Esophagus muscularis mucosa (tissue), 4 donors: ENCODE results near the gene TMPRSS4. TPM values are rescaled to one million over a fixed set of nuclear protein-coding genes. Genes with fewer than 3 reads are reported as not detected.

Source experiments
- DNase-seq: peaks from one replicate; pipeline ENCODE4 v3.0.0-alpha.2; 2017; ENCODE audit errors: extremely low spot score
- H3K27ac ChIP-seq, 4 donors: fragments of 200-600 bp; sonication (generic); replicated peaks in 1 of 4; 1 replicate in 3 of 4; 2 replicates in 1 of 4; pipeline ENCODE4 v1.5.1; 2016 to 2019; ENCODE audit warnings: mild to moderate bottlenecking in 1 of 4
- H3K27me3 ChIP-seq, 4 donors: fragments of 200-600 bp; sonication (generic); one replicate each; pipeline versions ENCODE4 v1.5.1 to v1.6.0; 2016 to 2019
- H3K36me3 ChIP-seq, 4 donors: fragments of 200-600 bp; sonication (generic); one replicate each; pipeline ENCODE4 v1.5.1; 2016 to 2019
- H3K4me1 ChIP-seq, 4 donors: fragments of 200-600 bp; sonication (generic); one replicate each; pipeline ENCODE4 v1.5.1; 2016 to 2019
- H3K4me3 ChIP-seq, 4 donors: fragments of 200-600 bp; sonication (generic); 1 replicate in 2 of 4; 2 replicates in 2 of 4; pipeline ENCODE4 v1.5.1; 2016 to 2019; ENCODE audit warnings: mild to moderate bottlenecking in 4 of 4, moderate library complexity in 1 of 4
- H3K9me3 ChIP-seq, 4 donors: fragments of 200-600 bp; sonication (generic); 1 replicate in 3 of 4; 2 replicates in 1 of 4; pipeline ENCODE4 v1.5.1; 2016 to 2019
- CTCF ChIP-seq, 3 experiments: fragments of 200-600 bp in 2 of 3; fragments of 450-650 bp in 1 of 3; sonication (generic) in 2 of 3; IDR thresholded peaks; one replicate each; pipeline ENCODE4 v1.5.1; 2017 to 2019; ENCODE audit warnings: antibody characterized with exemption in 3 of 3, mild to moderate bottlenecking in 2 of 3, moderate library complexity in 1 of 3
- EP300 ChIP-seq: sonication (generic); formaldehyde crosslinking; IDR thresholded peaks from one replicate; pipeline ENCODE4 v1.6.1; 2017; ENCODE audit warnings: antibody characterized with exemption
- POLR2A ChIP-seq: fragments of 450-650 bp; IDR thresholded peaks from one replicate; pipeline ENCODE4 v1.6.1; 2017; ENCODE audit warnings: antibody characterized with exemption, moderate library complexity, mild to moderate bottlenecking, low read depth
- POLR2AphosphoS5 ChIP-seq, 2 donors: sonication (generic); formaldehyde crosslinking; IDR thresholded peaks; one replicate each; pipeline ENCODE4 v1.6.1; 2017; ENCODE audit warnings: antibody characterized with exemption in 2 of 2
- whole genome bisulfite sequencing: methylation state at CpG from one replicate; pipeline ENCODE4 v1.1.5; 2018; 5-methylcytosine and 5-hydroxymethylcytosine counted together
- intact Hi-C: fragments of 100-400 bp; cut with DNase I; formaldehyde crosslinking; loops from one replicate; pipeline ENCODE4 v1.15.1; 2023
- total RNA-seq, 4 donors: library from RNA; depleted of rRNA; stranded (reverse); fragments of >200 nt; gene quantifications; one replicate each; pipeline versions ENCODE4 v1.1.0 to v1.2.1, GENCODE V29; 2016

TMPRSS4 gene
- total RNA-seq, 4 donors from 2014 or later = 0.17 to 0.33 (median 0.26) TPM; not detected in 1

GRCh38 chr11:118051136-118051610, 25.7 kb upstream of the TMPRSS4 start:
- Histone ChIP-seq H3K27me3 (peaks cover 0 to 5% (median 0%) of the 10 kb centered on the region in 4 donors), H3K4me1 (peaks cover 0 to 3% (median 0%) of the 10 kb centered on the region in 4 donors), H3K27ac (no peak overlapping the region), H3K4me3 (no peak overlapping the region), H3K9me3 (no peaks in the 10 kb centered on the region), H3K36me3 (no peaks in the 10 kb centered on the region)
- intact Hi-C loops = loop anchor here (5.0 to 10.0 kb wide), 2 partner anchors 206 to 244 kb away; no protein-coding TSS in a partner anchor
- TF ChIP-seq CTCF (IDR thresholded peaks at IDR 0.05) (no peak), POLR2AphosphoS5 (IDR thresholded peaks at IDR 0.05) (no peak), EP300 (no peak), POLR2A (no peak)
- peak; percentile 89 for DNase-seq
- WGBS = 81% methylated on average over 7 of the region's 7 CpGs

GRCh38 chr11:118051611-118052461, 25.0 kb upstream of the TMPRSS4 start:
- H3K4me3 ChIP-seq = no peak overlapping the region
- no peaks in the 10 kb centered on the region for H3K36me3 ChIP-seq
- no peak overlapping the region for H3K27ac ChIP-seq
- no peak for TF ChIP-seq EP300
- no peak for TF ChIP-seq POLR2A
- TF ChIP-seq POLR2AphosphoS5 (IDR thresholded peaks at IDR 0.05) = no peak
- H3K27me3 ChIP-seq = peaks cover 0 to 5% (median 0%) of the 10 kb centered on the region in 4 donors
- H3K9me3 ChIP-seq = no peaks in the 10 kb centered on the region
- 62% methylated on average over 16 of the region's 16 CpGs for WGBS
- DNase-seq = peak; percentile 66
- H3K4me1 ChIP-seq = peaks cover 0 to 3% (median 0%) of the 10 kb centered on the region in 4 donors
- intact Hi-C loops = loop anchor here (5.0 to 10.0 kb wide), 2 partner anchors 207 to 245 kb away; no protein-coding TSS in a partner anchor

- TF ChIP-seq CTCF (IDR thresholded peaks at IDR 0.05) = no peak
- TF ChIP-seq POLR2A = no peak
- no peak for TF ChIP-seq POLR2AphosphoS5 (IDR thresholded peaks at IDR 0.05)
- TF ChIP-seq EP300 = no peak
- H3K4me1 ChIP-seq = peaks cover 0 to 3% (median 0%) of the 10 kb centered on the region in 4 donors
- H3K36me3 ChIP-seq = no peaks in the 10 kb centered on the region
- intact Hi-C loops = loop anchor here (5.0 to 10.0 kb wide), 2 partner anchors 208 to 245 kb away; no protein-coding TSS in a partner anchor
- H3K9me3 ChIP-seq = no peaks in the 10 kb centered on the region
- peaks cover 0 to under 1% (median 0%) of the 10 kb centered on the region in 4 donors for H3K27me3 ChIP-seq
- 76% methylated on average over 7 of the region's 13 CpGs for WGBS
- DNase-seq = peak; percentile 86
- H3K4me3 ChIP-seq = no peak overlapping the region
- no peak overlapping the region for H3K27ac ChIP-seq
Observed at GRCh38 chr11:118052581-118053206, 24.2 kb upstream of the TMPRSS4 start.

GRCh38 chr11:118054712-118055640, 21.9 kb upstream of the TMPRSS4 start:
- TF ChIP-seq EP300 (no peak), POLR2A (no peak), CTCF (IDR thresholded peaks at IDR 0.05) (no peak), POLR2AphosphoS5 (IDR thresholded peaks at IDR 0.05) (no peak)
- H3K27ac ChIP-seq = no peak overlapping the region
- H3K36me3 ChIP-seq = no peaks in the 10 kb centered on the region
- H3K4me3 ChIP-seq = no peak overlapping the region
- peak; percentile 82 for DNase-seq
- intact Hi-C loops = loop anchor here (5.0 to 10.0 kb wide), 2 partner anchors 210 to 248 kb away; no protein-coding TSS in a partner anchor
- no peaks in the 10 kb centered on the region for H3K9me3 ChIP-seq
- WGBS = 85% methylated on average over 12 of the region's 12 CpGs
- no peaks in the 10 kb centered on the region for H3K27me3 ChIP-seq
- H3K4me1 ChIP-seq = peaks cover 0 to 3% (median 0%) of the 10 kb centered on the region in 4 donors
